PC-3 (cell line): ENCODE data around the gene HTR4. TPM values are rescaled to one million over a fixed set of nuclear protein-coding genes. Genes with fewer than 3 reads are reported as not detected.

Experiments used
- ATAC-seq: fragments of 200-7000 bp; cut with Tn5 transposase; 2 replicates; pipeline ENCODE4 v1.9.1; 2020; ENCODE audit warnings: mild to moderate bottlenecking, moderate library complexity
- BruUV-seq: library from RNA; stranded (reverse); fragments of 400-500 nt; replicated peaks from 2 replicates; lab custom pipeline; 2021; lab: Mats Ljungman, UMichigan
- CTCF ChIA-PET: fragments of 300-600 bp; sonication (Branson Sonifier 250); formaldehyde crosslinking; loops from one replicate; lab custom pipeline; 2022; ENCODE audit warnings: antibody characterized with exemption; lab: Charles Lee
- POLR2A ChIA-PET: fragments of 300-600 bp; sonication (Branson Sonifier 250); formaldehyde crosslinking; loops from one replicate; lab custom pipeline; 2022; ENCODE audit warnings: antibody characterized with exemption; ENCODE audit not compliant: unreplicated experiment; lab: Charles Lee
- DNase-seq: peaks from one replicate; pipeline ENCODE4 v3.0.0-alpha.2; 2015
- H2AFZ ChIP-seq: fragments of 300-600 bp; sonication (generic); 2 replicates; pipeline ENCODE4 v1.6.0; 2016; ENCODE audit warnings: antibody characterized with exemption, low read length
- H3F3A ChIP-seq: fragments of 300-600 bp; sonication (generic); one replicate; pipeline ENCODE4 v1.6.0; 2017; ENCODE audit warnings: antibody characterized with exemption, low read length, control low read depth, mild to moderate bottlenecking; ENCODE audit not compliant: unreplicated experiment
- H3K27ac ChIP-seq: fragments of 300-600 bp; sonication (generic); 2 replicates; pipeline ENCODE4 v1.5.1; 2016; ENCODE audit warnings: mild to moderate bottlenecking, low read length
- H3K27me3 ChIP-seq: fragments of 300-600 bp; sonication (generic); 2 replicates; pipeline ENCODE4 v1.6.1; 2016; ENCODE audit warnings: low read length, mixed read lengths
- H3K36me3 ChIP-seq: fragments of 300-600 bp; sonication (generic); 2 replicates; pipeline ENCODE4 v1.6.1; 2016; ENCODE audit warnings: low read depth, mixed run types, low read length, mixed read lengths
- H3K4me1 ChIP-seq: fragments of 300-600 bp; sonication (generic); 2 replicates; pipeline ENCODE4 v1.5.1; 2016; ENCODE audit warnings: low read length; ENCODE audit not compliant: insufficient read depth
- H3K4me2 ChIP-seq: fragments of 300-600 bp; sonication (generic); 2 replicates; pipeline ENCODE4 v1.6.0; 2016; ENCODE audit warnings: low read length
- H3K4me3 ChIP-seq: fragments of 300-600 bp; sonication (generic); 2 replicates; pipeline ENCODE4 v1.5.1; 2016; ENCODE audit warnings: mild to moderate bottlenecking, low read length, mixed read lengths
- H3K79me2 ChIP-seq: fragments of 300-600 bp; sonication (generic); 2 replicates; pipeline ENCODE4 v1.6.1; 2017; ENCODE audit warnings: low read length, mixed read lengths
- H3K9ac ChIP-seq: fragments of 300-600 bp; sonication (generic); 2 replicates; pipeline ENCODE4 v1.6.0; 2016; ENCODE audit warnings: mild to moderate bottlenecking, low read length
- H3K9me2 ChIP-seq: fragments of 300-600 bp; sonication (generic); replicated peaks from 2 replicates; pipeline ENCODE4 v1.6.1; 2016; ENCODE audit warnings: mixed run types, low read length, mixed read lengths
- H3K9me3 ChIP-seq: fragments of 300-600 bp; sonication (generic); 2 replicates; pipeline ENCODE4 v1.6.1; 2016; ENCODE audit warnings: low read length, mixed read lengths
- H4K20me1 ChIP-seq: fragments of 300-600 bp; sonication (generic); 2 replicates; pipeline ENCODE4 v1.6.1; 2016; ENCODE audit warnings: low read length, mixed read lengths
- CTCF ChIP-seq: fragments of 300-600 bp; sonication (generic); conservative IDR thresholded peaks from 2 replicates; pipeline ENCODE4 v1.5.1; 2017; ENCODE audit warnings: antibody characterized with exemption, low read depth, mild to moderate bottlenecking, low read length
- EZH2 ChIP-seq: fragments of 300-600 bp; sonication (generic); IDR thresholded peaks from one replicate; pipeline ENCODE4 v1.6.1; 2017; ENCODE audit warnings: antibody characterized with exemption, mild to moderate bottlenecking, low read length; ENCODE audit not compliant: unreplicated experiment
- EZH2phosphoT487 ChIP-seq: fragments of 300-600 bp; sonication (generic); IDR thresholded peaks from 2 replicates; pipeline ENCODE4 v1.6.1; 2018; ENCODE audit warnings: mild to moderate bottlenecking, antibody characterized with exemption, low read length, borderline replicate concordance
- intact Hi-C: fragments of 100-400 bp; cut with micrococcal nuclease; formaldehyde crosslinking; loops from 2 replicates; pipeline ENCODE4 v1.9.0; 2023
- total RNA-seq: library from RNA; depleted of rRNA; stranded (reverse); fragments of >200 nt; gene quantifications from 2 replicates; pipeline ENCODE4 v1.2.3, GENCODE V29; 2014

The HTR4 gene
- total RNA-seq, 1 experiment from 2014 or later = not detected

DNA sequence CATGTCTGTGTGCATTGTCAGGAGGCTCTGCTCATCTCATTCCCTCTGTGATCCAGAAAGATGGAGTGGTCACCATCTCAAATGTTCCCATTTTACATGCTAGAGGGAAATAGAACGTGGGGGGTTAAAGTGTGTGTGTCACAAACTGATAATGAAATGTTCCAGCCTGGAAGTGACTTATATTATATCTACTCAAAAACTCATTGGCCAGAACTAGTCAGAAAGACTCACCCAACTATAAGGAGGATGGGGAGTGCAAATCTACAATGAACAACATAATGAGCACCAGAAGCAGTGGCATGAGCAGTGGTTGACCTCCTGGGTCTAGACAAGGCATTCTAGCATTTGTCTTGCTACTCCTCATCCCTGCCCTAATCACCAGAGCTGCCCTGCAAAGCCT lies 81.0 kb downstream of the HTR4 start:
- TF ChIP-seq EZH2 (no peak), CTCF (no peak), EZH2phosphoT487 (no peak)
- H3K36me3 ChIP-seq = no peaks in the 10 kb centered on the region
- H3K4me3 ChIP-seq = no peak overlapping the region
- POLR2A ChIA-PET = interaction anchor here (0.5 kb wide), 1 partner anchor 157 kb away, joined by 3 read pairs; no protein-coding TSS in a partner anchor
- H3K9me3 ChIP-seq = no peaks in the 10 kb centered on the region
- no TSS peak for BruUV-seq
- no peak overlapping the region for H3K4me2 ChIP-seq
- no peaks in the 10 kb centered on the region for H3K9me2 ChIP-seq
- ATAC-seq (no peak), DNase-seq (no peak)
- H3K79me2 ChIP-seq = no peaks in the 10 kb centered on the region
- H2AFZ ChIP-seq = no peak overlapping the region
- no peak overlapping the region for H3K9ac ChIP-seq
- H4K20me1 ChIP-seq = no peaks in the 10 kb centered on the region
- peaks cover 51% of the 10 kb centered on the region for H3K27me3 ChIP-seq
- no peaks in the 10 kb centered on the region for H3F3A ChIP-seq
- H3K27ac ChIP-seq = no peak overlapping the region
- CTCF ChIA-PET = no interaction called here
- intact Hi-C loops = loop anchor here (10.0 kb wide), 1 partner anchor 111 kb away; no protein-coding TSS in a partner anchor
- peaks cover 8% of the 10 kb centered on the region; the same call in 1 of the 2 replicates for H3K4me1 ChIP-seq

DNA sequence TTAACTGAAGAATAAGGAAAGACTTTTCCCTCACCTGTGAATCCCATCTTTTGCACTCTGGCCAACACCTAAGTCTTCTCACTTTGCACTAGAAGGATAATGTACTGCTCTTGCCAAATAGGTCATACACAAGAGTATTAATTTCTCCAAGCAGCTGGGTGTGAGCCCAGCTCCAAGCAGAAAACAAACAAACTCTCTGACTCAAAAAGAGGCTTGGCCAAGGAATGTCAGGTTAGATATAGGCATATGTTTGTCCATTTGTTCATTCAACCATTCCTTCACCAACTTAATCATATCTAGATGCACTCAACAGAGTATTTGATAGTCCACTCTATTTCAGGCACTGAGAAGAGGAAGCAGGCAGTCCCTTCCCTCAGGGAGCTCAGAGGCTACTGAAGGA lies 84.4 kb downstream of the HTR4 start:
- intact Hi-C loops = loop anchor here (10.0 kb wide), 1 partner anchor 115 kb away; no protein-coding TSS in a partner anchor
- Histone ChIP-seq H3K36me3 (no peaks in the 10 kb centered on the region), H3K27ac (no peak overlapping the region), H3K4me3 (no peak overlapping the region), H4K20me1 (no peaks in the 10 kb centered on the region), H3K27me3 (peaks cover 60% of the 10 kb centered on the region), H3K4me2 (no peak overlapping the region), H2AFZ (no peak overlapping the region), H3K9me2 (no peaks in the 10 kb centered on the region), H3K9ac (no peak overlapping the region), H3K4me1 (peaks cover 8% of the 10 kb centered on the region; the same call in 1 of the 2 replicates), H3K9me3 (no peaks in the 10 kb centered on the region), H3F3A (no peaks in the 10 kb centered on the region), H3K79me2 (no peaks in the 10 kb centered on the region)
- ATAC-seq (peak; percentile 100), DNase-seq (peak; percentile 73)
- ChIA-PET CTCF (interaction anchor here (0.6 to 1.3 kb wide), 2 partner anchors 83 to 161 kb away, joined by 3 to 7 read pairs; no protein-coding TSS in a partner anchor), POLR2A (interaction anchor here (0.5 to 0.8 kb wide), 2 partner anchors 101 to 207 kb away, joined by 3 read pairs; no protein-coding TSS in a partner anchor)
- no peak for TF ChIP-seq CTCF
- no peak for TF ChIP-seq EZH2
- no peak for TF ChIP-seq EZH2phosphoT487
- BruUV-seq = no TSS peak

- Histone ChIP-seq H3K4me1 (peaks cover 5% of the 10 kb centered on the region; the same call in 1 of the 2 replicates), H3K4me3 (no peak overlapping the region), H3K9me3 (no peaks in the 10 kb centered on the region), H3K79me2 (no peaks in the 10 kb centered on the region), H4K20me1 (no peaks in the 10 kb centered on the region), H3F3A (no peaks in the 10 kb centered on the region), H3K9me2 (no peaks in the 10 kb centered on the region), H3K9ac (no peak overlapping the region), H3K36me3 (no peaks in the 10 kb centered on the region), H3K27ac (no peak overlapping the region), H3K4me2 (no peak overlapping the region), H3K27me3 (peaks cover 80% of the 10 kb centered on the region), H2AFZ (no peak overlapping the region)
- intact Hi-C loops = no loop called here
- ATAC-seq = no peak
- TF ChIP-seq EZH2phosphoT487 = no peak
- TF ChIP-seq CTCF = no peak
- TF ChIP-seq EZH2 = no peak
- no peak for DNase-seq
- ChIA-PET POLR2A (no interaction called here), CTCF (interaction anchor here (0.9 kb wide), 1 partner anchor 122 kb away, joined by 3 read pairs; no protein-coding TSS in a partner anchor)
- no TSS peak for BruUV-seq
Observed at GRCh38 chr5:148565148-148565547, 89.2 kb downstream of the HTR4 start.
